ENCODE data around the gene RTF1.

DNA sequence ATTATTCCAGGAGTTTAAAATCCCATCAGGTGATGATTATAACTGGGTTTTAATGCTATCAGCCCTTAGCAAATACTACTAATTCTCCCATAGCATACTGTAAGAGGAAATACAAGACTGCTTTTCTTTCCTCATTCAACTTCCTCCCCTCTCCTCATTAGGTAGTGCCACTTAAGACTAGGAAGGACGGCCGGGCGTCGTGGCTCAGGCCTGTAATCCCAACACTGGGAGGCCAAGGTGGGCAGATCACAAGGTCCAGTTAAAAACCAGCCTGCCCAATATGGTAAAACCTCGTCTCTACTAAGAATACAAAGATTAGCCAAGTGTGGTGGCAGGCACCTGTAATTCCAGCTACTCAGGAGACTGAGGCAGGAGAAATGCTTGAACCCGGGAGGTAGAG, 29.2 kb upstream of the RTF1 start:
- TF ChIP-seq, protein P1, sequence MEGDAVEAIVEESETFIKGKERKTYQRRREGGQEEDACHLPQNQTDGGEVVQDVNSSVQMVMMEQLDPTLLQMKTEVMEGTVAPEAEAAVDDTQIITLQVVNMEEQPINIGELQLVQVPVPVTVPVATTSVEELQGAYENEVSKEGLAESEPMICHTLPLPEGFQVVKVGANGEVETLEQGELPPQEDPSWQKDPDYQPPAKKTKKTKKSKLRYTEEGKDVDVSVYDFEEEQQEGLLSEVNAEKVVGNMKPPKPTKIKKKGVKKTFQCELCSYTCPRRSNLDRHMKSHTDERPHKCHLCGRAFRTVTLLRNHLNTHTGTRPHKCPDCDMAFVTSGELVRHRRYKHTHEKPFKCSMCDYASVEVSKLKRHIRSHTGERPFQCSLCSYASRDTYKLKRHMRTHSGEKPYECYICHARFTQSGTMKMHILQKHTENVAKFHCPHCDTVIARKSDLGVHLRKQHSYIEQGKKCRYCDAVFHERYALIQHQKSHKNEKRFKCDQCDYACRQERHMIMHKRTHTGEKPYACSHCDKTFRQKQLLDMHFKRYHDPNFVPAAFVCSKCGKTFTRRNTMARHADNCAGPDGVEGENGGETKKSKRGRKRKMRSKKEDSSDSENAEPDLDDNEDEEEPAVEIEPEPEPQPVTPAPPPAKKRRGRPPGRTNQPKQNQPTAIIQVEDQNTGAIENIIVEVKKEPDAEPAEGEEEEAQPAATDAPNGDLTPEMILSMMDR (IDR thresholded peaks at IDR 0.05), result no peak
- no peak for TF ChIP-seq POLR2A (IDR thresholded peaks at IDR 0.05)

Measured in lower leg skin (tissue), 3 donors.